ENCODE results near the gene MAG. TPM values are rescaled to one million over a fixed set of nuclear protein-coding genes. Genes with fewer than 3 reads are reported as not detected.
A peak's percentile ranks its signal among the peaks of the same experiment; 100 is the strongest.
"Not testable (repeated sequence)": the region's sequence is repeated elsewhere in the genome, so short reads cannot be mapped to it uniquely, and the experiment has no call there.

The MAG gene
- polyA plus RNA-seq, 3 donors, result 0.16 TPM; not detected in 2

DNA sequence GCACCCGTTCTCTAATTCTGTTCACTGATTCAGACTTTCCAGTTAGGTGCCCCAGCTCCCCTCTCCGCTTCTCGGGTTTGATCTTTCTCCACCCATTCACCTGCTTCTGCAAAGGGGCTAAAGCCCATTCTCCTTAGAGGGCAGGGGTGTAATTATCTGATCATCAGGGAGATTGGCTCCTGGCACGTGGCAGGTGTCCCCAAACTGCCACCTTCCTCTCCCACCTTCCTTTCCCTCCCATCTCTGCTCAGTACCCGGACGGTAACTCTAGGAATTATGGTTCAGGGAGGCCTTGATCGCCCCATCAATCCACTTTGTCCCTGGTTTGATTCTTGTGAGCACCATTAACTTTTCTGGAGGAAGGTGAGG, 56.0 kb downstream of the MAG start:
- H3K27ac ChIP-seq (ENCODE audit: low read depth, low read length), result no peak overlapping the region
- WGBS, 3 donors, result 66 to 81% (median 68%) methylated on average over 7 of the region's 7 CpGs

DNA sequence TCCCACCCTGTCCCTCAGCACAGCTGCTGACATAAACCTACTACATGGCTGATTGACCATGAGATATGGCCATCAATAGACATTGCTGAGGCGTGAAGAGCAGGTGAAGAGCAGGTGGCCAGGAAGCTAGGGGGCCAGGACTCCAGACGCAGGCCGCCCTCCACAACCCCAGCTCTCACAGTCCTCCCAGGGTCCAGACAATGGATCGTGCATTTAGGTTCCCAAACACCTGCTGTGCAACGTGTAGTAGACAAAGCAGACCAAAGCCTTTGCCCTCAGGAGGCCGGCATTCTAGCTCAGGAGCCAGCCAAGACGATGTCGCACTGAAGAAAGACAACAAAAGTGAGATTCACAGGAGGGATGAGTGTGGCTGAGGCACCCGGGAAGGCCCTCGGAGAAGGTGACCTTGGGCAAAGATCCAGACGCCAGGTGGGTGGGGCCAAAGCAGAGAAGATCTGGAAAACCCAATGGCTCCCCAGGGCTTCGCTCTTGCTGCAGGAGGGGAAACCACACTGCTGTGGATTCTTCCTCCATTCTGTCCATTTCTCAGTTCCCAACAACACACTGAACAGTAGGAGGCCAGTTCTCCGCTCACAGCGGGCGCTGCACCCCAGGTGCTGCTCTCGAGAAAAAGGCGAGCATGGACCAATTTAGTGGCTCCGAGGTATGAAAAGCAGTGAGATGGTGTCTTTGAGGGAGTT, 57.1 kb downstream of the MAG start:
- WGBS, 3 donors, result 78 to 87% (median 86%) methylated on average over 18 of the region's 18 CpGs
- no peak overlapping the region for H3K27ac ChIP-seq (ENCODE audit: low read depth, low read length)

DNA sequence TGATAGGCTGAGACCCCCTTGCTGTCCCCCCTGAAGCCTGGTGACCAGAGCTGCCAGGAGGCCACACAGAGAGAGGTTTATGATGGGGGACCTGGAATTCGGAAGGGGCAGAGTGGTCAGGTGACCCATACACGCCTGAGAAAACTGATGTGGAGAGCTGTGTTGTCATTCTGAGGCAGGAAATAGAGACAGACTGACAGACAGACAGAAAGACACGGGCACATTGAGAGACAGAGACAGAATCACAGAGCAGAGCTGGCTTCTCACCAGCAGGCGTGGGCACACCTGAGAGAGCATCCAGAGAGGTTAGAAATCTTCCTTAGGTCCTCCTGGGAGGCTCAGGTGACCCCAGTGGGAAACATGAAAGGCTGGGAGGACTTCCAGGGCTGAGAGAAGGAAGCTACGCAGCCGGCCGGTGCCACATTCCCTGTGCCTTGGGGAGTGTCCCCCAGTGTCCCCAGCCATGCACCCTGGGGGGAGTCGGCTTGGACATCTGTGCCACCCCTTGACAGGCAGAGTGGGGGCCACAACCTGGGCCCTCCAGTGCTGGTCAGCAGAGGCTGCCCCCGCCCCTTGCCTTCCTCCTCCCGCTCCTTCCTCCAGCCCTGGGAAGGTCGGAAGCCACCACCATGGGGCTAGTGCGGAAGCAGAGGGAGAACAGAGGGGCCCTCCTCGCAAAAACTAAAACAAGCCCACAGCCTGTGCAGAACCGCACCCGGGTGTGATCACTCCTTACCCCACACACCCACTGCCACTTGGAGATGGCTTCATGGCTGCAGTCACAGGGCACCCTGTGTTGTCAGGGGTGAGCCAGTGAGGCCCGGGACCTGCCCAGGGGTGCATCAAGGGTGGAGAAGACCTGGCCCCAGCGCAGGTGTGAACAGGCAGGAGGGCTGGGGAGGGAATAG, 57.9 kb downstream of the MAG start:
- H3K27ac ChIP-seq (ENCODE audit: low read depth, low read length), result no peak overlapping the region
- 79 to 86% (median 86%) methylated on average over 17 of the region's 17 CpGs for WGBS, 3 donors

DNA sequence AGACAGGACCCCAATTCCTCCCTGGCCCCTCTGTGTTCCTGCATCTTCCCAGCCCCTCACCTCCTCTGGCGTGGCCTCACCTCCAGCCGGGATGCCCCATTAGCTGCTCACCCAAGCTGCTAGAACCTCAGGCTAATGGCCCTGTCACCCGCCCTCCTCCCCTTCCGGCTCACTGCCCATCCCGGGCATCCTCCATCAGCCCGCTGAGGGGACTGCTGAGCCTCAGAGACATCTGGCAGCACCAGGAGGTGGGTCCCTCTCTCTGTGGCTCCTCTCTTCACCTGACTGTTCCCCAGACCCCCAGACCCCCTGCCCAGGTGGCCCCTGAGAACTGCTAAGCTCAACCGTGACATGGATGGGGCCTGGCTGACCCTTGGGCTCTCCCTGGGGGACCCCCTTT, 58.6 kb downstream of the MAG start:
- no peak overlapping the region for H3K27ac ChIP-seq (ENCODE audit: low read depth, low read length)
- WGBS, 3 donors, result 85 to 90% (median 89%) methylated on average over 6 to 7 of the region's 7 CpGs

DNA sequence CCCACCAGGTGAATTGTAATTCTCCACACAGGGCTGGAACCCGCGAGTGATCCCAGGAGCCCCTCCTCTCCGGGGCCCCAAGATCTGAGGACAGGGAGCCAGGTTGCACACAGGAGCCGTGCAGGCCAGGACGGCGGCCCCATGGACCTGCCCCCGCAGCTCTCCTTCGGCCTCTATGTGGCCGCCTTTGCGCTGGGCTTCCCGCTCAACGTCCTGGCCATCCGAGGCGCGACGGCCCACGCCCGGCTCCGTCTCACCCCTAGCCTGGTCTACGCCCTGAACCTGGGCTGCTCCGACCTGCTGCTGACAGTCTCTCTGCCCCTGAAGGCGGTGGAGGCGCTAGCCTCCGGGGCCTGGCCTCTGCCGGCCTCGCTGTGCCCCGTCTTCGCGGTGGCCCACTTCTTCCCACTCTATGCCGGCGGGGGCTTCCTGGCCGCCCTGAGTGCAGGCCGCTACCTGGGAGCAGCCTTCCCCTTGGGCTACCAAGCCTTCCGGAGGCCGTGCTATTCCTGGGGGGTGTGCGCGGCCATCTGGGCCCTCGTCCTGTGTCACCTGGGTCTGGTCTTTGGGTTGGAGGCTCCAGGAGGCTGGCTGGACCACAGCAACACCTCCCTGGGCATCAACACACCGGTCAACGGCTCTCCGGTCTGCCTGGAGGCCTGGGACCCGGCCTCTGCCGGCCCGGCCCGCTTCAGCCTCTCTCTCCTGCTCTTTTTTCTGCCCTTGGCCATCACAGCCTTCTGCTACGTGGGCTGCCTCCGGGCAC, 59.6 kb downstream of the MAG start:
- WGBS, 3 donors, result 91 to 95% (median 93%) methylated on average over 47 of the region's 47 CpGs

DNA sequence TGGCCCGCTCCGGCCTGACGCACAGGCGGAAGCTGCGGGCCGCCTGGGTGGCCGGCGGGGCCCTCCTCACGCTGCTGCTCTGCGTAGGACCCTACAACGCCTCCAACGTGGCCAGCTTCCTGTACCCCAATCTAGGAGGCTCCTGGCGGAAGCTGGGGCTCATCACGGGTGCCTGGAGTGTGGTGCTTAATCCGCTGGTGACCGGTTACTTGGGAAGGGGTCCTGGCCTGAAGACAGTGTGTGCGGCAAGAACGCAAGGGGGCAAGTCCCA, 60.2 kb downstream of the MAG start:
- H3K27ac ChIP-seq (ENCODE audit: low read depth, low read length), result no peak overlapping the region
- 81 to 86% (median 84%) methylated on average over 18 of the region's 18 CpGs for WGBS, 3 donors

More for the DNA sequence above, 59.6 kb downstream of the MAG start:
- H3K27ac ChIP-seq (ENCODE audit: low read depth, low read length), result no peak overlapping the region

DNA sequence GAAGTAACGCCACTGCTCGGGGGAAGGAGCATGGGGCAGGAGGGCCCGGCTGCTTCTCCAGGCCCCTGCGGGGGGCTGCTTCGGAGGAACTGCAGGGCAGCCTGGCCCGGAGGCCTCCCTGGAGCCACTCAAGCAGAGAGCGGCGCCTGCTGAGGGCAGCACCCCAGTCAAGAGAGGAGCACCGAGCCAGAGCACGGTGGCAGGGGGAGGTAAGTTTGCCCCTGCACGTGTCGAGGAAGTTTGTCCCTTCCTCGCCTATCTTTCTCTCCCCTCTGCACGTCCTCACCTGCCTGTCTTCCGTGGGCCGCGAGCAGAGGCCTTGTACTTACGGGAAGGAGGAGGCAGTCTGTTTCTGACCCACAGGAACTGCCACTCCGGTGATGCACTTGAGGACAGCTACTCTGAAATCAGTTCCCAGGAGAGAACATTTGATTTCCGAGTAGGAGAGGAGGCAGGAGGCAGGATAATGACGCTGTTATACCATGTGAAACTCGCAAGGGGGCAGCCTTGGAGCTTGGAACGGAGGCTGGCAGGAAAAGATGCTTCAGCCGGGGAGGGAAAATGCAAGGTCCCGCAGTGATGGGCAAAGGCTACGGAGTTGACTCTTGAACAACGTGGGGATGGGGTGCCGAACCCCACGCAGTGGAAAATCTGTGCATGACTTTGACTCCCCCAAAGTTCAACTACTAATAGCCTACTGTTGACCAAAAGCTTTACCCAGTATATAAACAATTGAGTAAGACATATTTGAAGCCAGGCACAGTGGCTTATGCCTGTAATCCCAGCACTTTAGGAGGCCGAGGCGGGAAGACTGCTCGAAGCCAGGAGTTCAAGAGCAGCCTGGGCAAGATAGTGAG, 60.7 kb downstream of the MAG start:
- 30 to 35% (median 33%) methylated on average over 31 to 32 of the region's 32 CpGs for WGBS, 3 donors
- H3K27ac ChIP-seq (ENCODE audit: low read depth, low read length), result peak overlapping the region; percentile 6

DNA sequence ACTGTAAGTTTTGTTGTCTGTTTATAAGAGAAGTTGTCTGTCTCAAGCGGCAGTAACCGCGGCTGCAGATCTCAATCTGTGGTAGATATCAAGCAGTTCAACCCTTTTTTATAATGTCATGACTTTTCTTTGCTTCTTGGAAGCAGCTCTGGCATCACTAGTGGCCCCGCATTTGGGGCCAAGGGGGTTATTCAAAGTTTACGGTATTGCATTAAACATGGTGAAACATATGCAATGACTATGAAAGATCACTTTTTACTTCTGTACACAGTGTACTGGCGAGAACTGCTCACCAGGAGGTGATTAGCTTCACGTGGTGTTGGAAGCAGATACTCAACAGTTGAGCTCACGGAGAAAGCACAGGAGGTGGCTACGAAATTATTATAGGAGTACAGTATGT, 61.7 kb downstream of the MAG start:
- 65 to 69% (median 69%) methylated on average over 9 of the region's 9 CpGs for WGBS, 3 donors

DNA sequence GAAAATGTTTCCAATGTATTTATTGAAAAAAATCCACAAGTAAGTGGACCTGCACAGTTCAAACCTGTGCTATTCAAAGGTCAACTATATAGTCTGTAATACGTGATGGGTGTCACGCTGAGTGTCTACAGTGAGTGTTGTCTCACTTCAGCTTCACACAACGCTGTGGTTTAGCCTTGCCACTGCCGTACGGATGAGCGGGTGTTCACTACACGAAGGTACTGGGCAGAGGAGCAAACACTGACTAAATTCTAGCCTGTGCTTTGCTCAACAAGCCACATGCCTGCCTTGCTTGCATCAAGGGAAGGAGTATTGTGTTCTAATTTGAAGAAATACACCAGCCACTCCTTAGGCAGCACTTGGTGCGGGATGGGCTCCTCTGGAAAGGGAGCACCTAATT, 62.9 kb downstream of the MAG start:
- 86 to 87% (median 86%) methylated on average over 8 of the region's 8 CpGs for WGBS, 3 donors
- no peak overlapping the region for H3K27ac ChIP-seq (ENCODE audit: low read depth, low read length)

More for the DNA sequence above, 61.7 kb downstream of the MAG start:
- H3K27ac ChIP-seq (ENCODE audit: low read depth, low read length), result no peak overlapping the region

DNA sequence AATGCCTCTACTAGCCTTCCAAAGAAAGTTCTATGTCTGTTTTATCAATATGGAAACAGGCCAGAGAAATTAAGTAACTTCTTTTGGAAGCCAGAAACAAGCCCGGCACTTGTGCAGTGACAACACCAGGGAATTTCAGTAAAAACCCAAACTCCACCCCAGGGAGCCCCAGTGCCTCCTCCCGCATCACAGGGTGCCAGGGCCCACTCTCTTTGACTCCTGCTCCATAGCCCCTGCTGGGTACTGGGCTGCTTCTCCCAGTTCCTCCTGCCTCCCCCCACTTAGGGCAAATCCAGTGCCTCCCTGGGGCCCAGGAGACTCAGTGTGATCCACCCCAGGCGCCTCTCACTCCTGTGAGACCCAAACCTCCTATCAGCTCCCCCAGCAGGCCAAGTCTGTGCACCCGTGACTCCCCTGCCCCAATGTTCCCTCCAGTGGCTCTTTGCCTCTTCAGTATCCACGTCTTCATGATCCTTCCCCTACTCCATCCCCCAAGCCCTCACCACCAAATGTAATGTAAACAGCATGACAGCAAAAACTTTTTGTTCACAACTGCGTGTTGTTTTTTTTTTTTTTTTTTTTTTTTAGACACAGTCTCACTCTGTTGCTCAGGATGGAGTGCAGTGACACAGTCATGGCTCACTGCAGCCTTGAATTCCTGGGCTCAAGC, 64.0 kb downstream of the MAG start:
- WGBS, 3 donors, result 53 to 58% (median 56%) methylated on average over 6 of the region's 6 CpGs
- H3K27ac ChIP-seq (ENCODE audit: low read depth, low read length), result no peak overlapping the region

DNA sequence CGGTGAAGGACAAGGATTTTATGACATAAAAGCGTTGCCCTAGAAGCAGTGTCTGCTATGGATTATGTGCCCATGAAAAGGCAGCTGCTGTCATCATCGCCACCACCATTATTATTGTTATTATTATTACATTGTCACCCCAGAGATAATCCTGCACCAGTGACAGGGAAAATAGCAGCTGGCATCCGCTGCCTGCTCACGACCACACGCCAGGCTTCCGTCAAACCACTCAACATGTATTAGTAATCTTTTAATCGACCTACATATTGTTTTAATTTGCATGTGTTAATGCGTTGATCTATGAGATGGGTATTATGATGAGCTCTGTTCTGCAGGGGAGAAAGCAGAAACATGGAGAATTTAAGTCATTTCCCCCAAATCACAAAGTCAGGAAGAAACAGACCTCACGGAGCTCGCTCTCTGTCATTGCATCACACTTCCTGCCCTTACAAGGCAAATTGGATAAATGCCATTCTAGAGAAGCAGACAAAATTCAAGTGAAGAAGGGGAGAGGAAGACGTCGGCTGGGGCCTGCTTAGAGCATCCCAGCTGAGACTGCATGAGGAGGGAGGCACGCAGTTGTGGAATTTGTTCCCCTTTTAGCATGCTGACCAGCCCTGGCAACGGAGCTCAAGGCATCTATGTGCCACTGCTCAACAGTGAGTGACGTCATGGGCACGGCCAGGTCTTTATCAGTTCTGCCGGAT, 66.1 kb downstream of the MAG start, which contains the start of gene FFAR3:
FFAR3 (plus strand) TSS at position 594 of the 707 bp plus-strand sequence. CDS start 431 bp downstream, outside the sequence.
- WGBS, 3 donors, result 30 to 47% (median 38%) methylated on average over 18 of the region's 18 CpGs
- H3K27ac ChIP-seq (ENCODE audit: low read depth, low read length), result no peak within 1 kb of the TSS

DNA sequence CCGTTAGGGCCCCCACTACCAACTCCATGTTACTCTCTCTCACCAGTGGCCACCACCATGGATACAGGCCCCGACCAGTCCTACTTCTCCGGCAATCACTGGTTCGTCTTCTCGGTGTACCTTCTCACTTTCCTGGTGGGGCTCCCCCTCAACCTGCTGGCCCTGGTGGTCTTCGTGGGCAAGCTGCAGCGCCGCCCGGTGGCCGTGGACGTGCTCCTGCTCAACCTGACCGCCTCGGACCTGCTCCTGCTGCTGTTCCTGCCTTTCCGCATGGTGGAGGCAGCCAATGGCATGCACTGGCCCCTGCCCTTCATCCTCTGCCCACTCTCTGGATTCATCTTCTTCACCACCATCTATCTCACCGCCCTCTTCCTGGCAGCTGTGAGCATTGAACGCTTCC, 66.9 kb downstream of the MAG start:
- 84% methylated on average over 8 to 11 of the region's 16 CpGs for WGBS, 3 donors
- H3K27ac ChIP-seq (ENCODE audit: low read depth, low read length), result not testable (repeated sequence)

DNA sequence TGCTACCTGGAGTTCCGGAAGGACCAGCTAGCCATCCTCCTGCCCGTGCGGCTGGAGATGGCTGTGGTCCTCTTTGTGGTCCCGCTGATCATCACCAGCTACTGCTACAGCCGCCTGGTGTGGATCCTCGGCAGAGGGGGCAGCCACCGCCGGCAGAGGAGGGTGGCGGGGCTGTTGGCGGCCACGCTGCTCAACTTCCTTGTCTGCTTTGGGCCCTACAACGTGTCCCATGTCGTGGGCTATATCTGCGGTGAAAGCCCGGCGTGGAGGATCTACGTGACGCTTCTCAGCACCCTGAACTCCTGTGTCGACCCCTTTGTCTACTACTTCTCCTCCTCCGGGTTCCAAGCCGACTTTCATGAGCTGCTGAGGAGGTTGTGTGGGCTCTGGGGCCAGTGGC, 67.4 kb downstream of the MAG start:
- not testable (repeated sequence) for H3K27ac ChIP-seq (ENCODE audit: low read depth, low read length)

DNA sequence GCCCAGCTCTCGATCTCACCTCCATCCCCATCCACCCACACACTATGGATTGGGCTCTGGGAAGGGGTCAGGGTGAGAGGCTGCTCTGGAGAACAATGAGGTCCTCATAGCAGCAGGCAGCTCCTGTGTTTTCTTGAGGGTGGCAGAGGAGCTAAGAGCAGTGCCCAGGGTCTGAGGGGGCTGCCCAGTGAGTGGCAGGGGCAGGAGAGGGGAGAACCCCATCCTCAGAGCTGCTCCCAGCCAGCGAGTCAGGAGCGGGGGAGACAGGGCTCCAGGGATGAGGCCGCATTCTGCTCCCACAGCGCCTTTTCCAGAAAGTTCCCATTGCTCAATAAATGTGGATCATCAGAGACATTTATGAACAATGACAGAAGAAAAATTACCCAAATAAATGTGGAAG, 68.1 kb downstream of the MAG start:
- whole genome bisulfite sequencing, 3 donors, result 80 to 87% methylated on average over 1 to 4 of the region's 5 CpGs; no CpG with 5 or more reads in 1 of the 3 donors
- H3K27ac ChIP-seq (ENCODE audit: low read depth, low read length), result not testable (repeated sequence)

More for the DNA sequence above, 67.4 kb downstream of the MAG start:
- 89 to 93% (median 93%) methylated on average over 14 to 20 of the region's 21 CpGs for WGBS, 3 donors

DNA sequence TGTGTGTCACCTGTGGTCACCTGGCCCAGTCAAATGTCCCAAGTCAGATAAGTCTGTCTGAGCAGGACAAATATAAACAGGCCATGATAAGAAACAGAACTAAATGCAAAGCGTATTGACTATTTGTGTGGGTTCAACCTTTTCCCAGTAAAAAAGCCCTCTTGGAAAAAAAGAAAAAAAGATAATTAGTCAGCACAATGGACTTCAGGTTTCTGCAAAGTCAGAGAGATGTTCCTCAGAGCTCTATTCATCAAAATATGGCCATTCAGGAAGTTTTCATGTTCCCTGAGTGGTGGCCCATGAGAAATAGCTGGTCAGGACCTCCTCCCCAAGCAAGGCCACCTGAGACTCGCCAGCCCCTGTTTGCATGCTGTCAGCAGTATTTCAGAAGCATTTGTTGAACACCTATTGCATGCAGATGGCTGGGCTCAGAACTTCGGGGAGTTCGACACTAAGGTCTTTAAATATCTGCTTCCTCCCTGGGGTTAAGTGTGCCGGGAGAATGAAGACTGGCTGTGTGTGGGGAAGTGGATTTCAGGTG, 69.0 kb downstream of the MAG start:
- no peak overlapping the region for H3K27ac ChIP-seq (ENCODE audit: low read depth, low read length)
- 38 to 59% methylated on average over 5 of the region's 5 CpGs; no CpG with 5 or more reads in 1 of the 3 donors for WGBS, 3 donors

DNA sequence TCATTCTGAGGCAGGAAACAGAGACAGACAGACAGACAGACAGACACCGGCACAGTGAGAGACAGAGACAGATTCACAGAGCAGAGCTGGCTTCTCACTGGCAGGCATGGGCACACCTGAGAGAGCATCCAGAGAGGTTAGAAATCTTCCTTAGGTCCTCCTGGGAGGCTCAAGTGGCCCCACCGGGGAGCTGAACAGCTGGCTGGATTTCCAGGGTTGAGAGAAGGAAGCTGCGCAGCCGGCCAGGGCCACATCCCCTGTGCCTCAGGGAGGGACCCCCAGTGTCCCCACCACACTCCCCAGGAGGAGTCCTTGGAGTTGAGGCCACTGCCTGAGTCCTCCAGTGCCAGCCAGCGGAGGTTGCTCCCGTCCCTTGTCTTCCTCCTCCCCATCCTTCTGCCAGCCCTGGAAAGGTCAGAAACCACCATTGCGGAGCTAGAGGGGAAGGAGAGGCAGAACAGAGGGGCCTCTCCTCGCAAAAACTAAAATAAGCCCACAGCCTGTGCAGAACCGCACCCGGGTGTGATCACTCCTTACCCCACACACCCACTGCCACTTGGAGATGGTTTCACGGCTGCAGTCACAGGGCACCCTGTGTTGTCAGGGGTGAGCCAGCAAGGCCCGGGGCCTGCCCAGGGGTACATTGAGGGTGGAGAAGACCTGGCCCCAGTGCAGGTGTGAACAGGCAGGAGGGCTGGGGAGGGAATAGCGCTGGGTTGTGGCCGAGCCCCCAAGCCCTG, 70.5 kb downstream of the MAG start:
- 75 to 85% methylated on average over 12 to 14 of the region's 14 CpGs; no CpG with 5 or more reads in 1 of the 3 donors for WGBS, 3 donors
- no peak overlapping the region for H3K27ac ChIP-seq (ENCODE audit: low read depth, low read length)
